OCI-LY3 (cell line): ENCODE data around the gene EDN1.

Source experiments
- CTCF ChIP-seq: fragments of 200-600, 300-600 bp; sonication (generic); IDR thresholded peaks from 2 replicates; pipeline ENCODE4 v1.5.1; 2014; ENCODE audit warnings: antibody characterized with exemption, low read length, low read depth
- EZH2phosphoT487 ChIP-seq: fragments of 200-600 bp; shearing (Covaris generic); IDR thresholded peaks from 2 replicates; pipeline ENCODE4 v1.6.1; 2018; ENCODE audit warnings: antibody characterized with exemption, mixed run types, low read depth

- TF ChIP-seq CTCF (no peak), EZH2phosphoT487 (no peak)
Observed at GRCh38 chr6:12288211-12288618, 1.9 kb upstream of the EDN1 start.
